ENCODE measurements around the gene KRT82.

- TF ChIP-seq CTCF (IDR thresholded peaks at IDR 0.05; ENCODE audit: low read length) = no peak
- TF ChIP-seq EZH2 (optimal IDR thresholded peaks at IDR 0.05; ENCODE audit: low read depth, low read length) = no peak
- no peak for TF ChIP-seq EZH2phosphoT487 (IDR thresholded peaks at IDR 0.05; ENCODE audit: low read length)
These were observed 39.7 kb upstream of the KRT82 start for GRCh38 chr12:52445876-52446275.
